HG03175 (cell line): ENCODE results near the gene SYTL2.
A peak's percentile ranks its signal among the peaks of the same experiment; 100 is the strongest.
"Not testable (repeated sequence)": the region's sequence is repeated elsewhere in the genome, so short reads cannot be mapped to it uniquely, and the experiment has no call there.

Experiments used
- ATAC-seq: cut with Tn5 transposase; IDR thresholded peaks from one replicate; pipeline ENCODE4 v1.9.1; 2021; ENCODE audit warnings: mild to moderate bottlenecking, moderate library complexity; ENCODE audit not compliant: unreplicated experiment

Gene SYTL2

GRCh38 chr11:85810871-85811611 lies at the start of gene SYTL2:
SYTL2 (minus strand) TSS chr11:85811141; CDS start chr11:85757725, 53,416 bp downstream.
- peak; percentile 90 for ATAC-seq

GRCh38 chr11:85859541-85859940 lies 48.6 kb upstream of the SYTL2 start:
- not testable (repeated sequence) for ATAC-seq

GRCh38 chr11:85857098-85857497 lies 46.2 kb upstream of the SYTL2 start:
- no peak for ATAC-seq

GRCh38 chr11:85855341-85855656 lies 44.4 kb upstream of the SYTL2 start, which contains the start of gene CCDC83:
CCDC83 (plus strand) TSS chr11:85855383; CDS start chr11:85865124, 9,741 bp downstream.
- ATAC-seq, result no peak

- peak; percentile 100 for ATAC-seq
These were observed 43.8 kb upstream of the SYTL2 start for GRCh38 chr11:85854557-85855340.

GRCh38 chr11:85854212-85854556 lies 43.2 kb upstream of the SYTL2 start:
- ATAC-seq, result no peak

- not testable (repeated sequence) for ATAC-seq
These were observed 42.6 kb upstream of the SYTL2 start for GRCh38 chr11:85853541-85853940.

GRCh38 chr11:85852754-85853153 lies 41.8 kb upstream of the SYTL2 start:
- ATAC-seq, result not testable (repeated sequence)

- ATAC-seq, result no peak
These were observed 37.6 kb upstream of the SYTL2 start for GRCh38 chr11:85848556-85848955.

- no peak for ATAC-seq
These were observed 37.1 kb upstream of the SYTL2 start for GRCh38 chr11:85848006-85848405.

GRCh38 chr11:85847436-85847835 lies 36.5 kb upstream of the SYTL2 start:
- ATAC-seq, result no peak

GRCh38 chr11:85845124-85845631 lies 34.2 kb upstream of the SYTL2 start:
- ATAC-seq, result no peak

- peak; percentile 49 for ATAC-seq
These were observed 33.6 kb upstream of the SYTL2 start for GRCh38 chr11:85844439-85845123.

GRCh38 chr11:85843929-85844328 lies 33.0 kb upstream of the SYTL2 start:
- no peak for ATAC-seq

- ATAC-seq, result not testable (repeated sequence)
These were observed 30.0 kb upstream of the SYTL2 start for GRCh38 chr11:85840932-85841331.

GRCh38 chr11:85835729-85836128 lies 24.8 kb upstream of the SYTL2 start:
- no peak for ATAC-seq

GRCh38 chr11:85835263-85835662 lies 24.3 kb upstream of the SYTL2 start:
- no peak for ATAC-seq

- ATAC-seq, result no peak
These were observed 20.1 kb upstream of the SYTL2 start for GRCh38 chr11:85831050-85831449.

GRCh38 chr11:85829172-85829571 lies 18.2 kb upstream of the SYTL2 start:
- no peak for ATAC-seq

- no peak for ATAC-seq
These were observed 17.7 kb upstream of the SYTL2 start for GRCh38 chr11:85828640-85828978.

GRCh38 chr11:85827748-85828639 lies 17.1 kb upstream of the SYTL2 start:
- ATAC-seq, result no peak
